GM13976 (cell line): ENCODE results near the gene ASCL5.

Experiments
- DNase-seq: peaks from one replicate; pipeline ENCODE4 v3.0.0; 2012; ENCODE audit warnings: low spot score
- CTCF ChIP-seq: IDR thresholded peaks from 2 replicates; pipeline ENCODE4 v1.5.1; 2012; ENCODE audit warnings: borderline replicate concordance, mild to moderate bottlenecking; ENCODE audit not compliant: insufficient read depth; ENCODE audit errors: extremely low read depth, missing control alignments, control extremely low read depth
- in situ Hi-C: fragments of 300-500 bp; cut with MboI; formaldehyde crosslinking; loops from one replicate; pipeline ENCODE4 v1.12.0; 2022; ENCODE audit warnings: low sequenced_read_pairs, mixed read lengths, inconsistent platforms; ENCODE audit not compliant: unreplicated experiment

ASCL5 gene

GRCh38 chr1:201116091-201116490, 10.9 kb downstream of the ASCL5 start:
- no peak for DNase-seq
- in situ Hi-C loops = no loop called here
- no peak for TF ChIP-seq CTCF

GRCh38 chr1:201115390-201115937, 11.5 kb downstream of the ASCL5 start:
- no peak for DNase-seq
- in situ Hi-C loops = no loop called here
- TF ChIP-seq CTCF = no peak

- in situ Hi-C loops = no loop called here
- peak; percentile 92 for DNase-seq
- peak; percentile 88 for TF ChIP-seq CTCF
Observed at GRCh38 chr1:201114245-201115131, 12.5 kb downstream of the ASCL5 start.

GRCh38 chr1:201113451-201114244, 13.3 kb downstream of the ASCL5 start:
- no peak for DNase-seq
- in situ Hi-C loops = no loop called here
- no peak for TF ChIP-seq CTCF

- DNase-seq = no peak
- TF ChIP-seq CTCF = no peak
- in situ Hi-C loops = no loop called here
Observed at GRCh38 chr1:201112926-201113325, 14.1 kb downstream of the ASCL5 start.

- no peak for DNase-seq
- no peak for TF ChIP-seq CTCF
- in situ Hi-C loops = no loop called here
Observed at GRCh38 chr1:201112173-201112731, 14.7 kb downstream of the ASCL5 start, which contains the start of gene CACNA1S. CACNA1S (minus strand) TSS chr1:201112426; CDS start chr1:201112339, 87 bp downstream.
